ENCODE results near the gene ZNRF3.
"Not testable (repeated sequence)": the region's sequence is repeated elsewhere in the genome, so short reads cannot be mapped to it uniquely, and the experiment has no call there.

ZNRF3 gene

GRCh38 chr22:28884747-28885350 lies 1.5 kb downstream of the ZNRF3 start:
- no peak for DNase-seq (ENCODE audit: low read depth)

DNA sequence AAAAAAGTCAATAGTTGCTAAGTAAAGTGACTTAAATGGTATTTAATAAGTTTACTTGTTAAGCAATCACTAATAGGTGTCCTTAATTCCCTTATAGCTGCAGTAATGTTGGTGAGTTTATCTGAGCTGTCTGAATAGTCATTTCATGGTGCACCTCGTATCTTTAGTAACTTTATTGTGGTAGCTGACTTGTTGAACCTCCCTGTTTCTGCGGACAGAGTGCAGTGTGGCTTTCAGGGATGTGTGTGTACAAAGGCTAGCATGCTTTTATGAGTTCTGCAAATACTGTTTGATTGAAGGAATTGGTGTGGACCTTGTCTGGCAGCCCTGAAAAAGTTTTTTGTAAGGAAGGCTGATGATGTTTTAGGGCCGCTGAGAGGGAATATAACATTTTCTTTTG lies 2.6 kb downstream of the ZNRF3 start:
- DNase-seq (ENCODE audit: low read depth): no peak

DNA sequence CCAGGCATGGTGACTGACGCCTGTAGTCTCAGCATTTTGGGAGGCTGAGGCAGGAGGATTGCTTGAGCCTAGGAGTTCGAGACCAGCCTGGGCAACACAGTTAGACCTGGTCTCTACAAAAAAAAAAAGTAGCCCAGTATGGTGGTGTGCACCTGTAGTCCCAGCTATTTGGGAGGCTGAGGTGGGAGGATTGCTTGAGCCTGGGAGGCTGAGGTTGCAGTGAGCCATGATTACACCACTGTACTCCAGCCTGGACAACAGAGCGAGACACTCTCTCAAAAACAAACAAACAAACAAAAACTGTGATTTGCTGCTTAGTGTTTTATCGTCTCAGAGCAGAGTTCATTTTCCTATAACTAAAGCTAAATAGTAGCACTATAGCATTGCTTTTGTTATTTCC lies 3.3 kb downstream of the ZNRF3 start:
- DNase-seq (ENCODE audit: low read depth): not testable (repeated sequence)

GRCh38 chr22:28887725-28888459 lies 4.5 kb downstream of the ZNRF3 start:
- no peak for DNase-seq (ENCODE audit: low read depth)

DNA sequence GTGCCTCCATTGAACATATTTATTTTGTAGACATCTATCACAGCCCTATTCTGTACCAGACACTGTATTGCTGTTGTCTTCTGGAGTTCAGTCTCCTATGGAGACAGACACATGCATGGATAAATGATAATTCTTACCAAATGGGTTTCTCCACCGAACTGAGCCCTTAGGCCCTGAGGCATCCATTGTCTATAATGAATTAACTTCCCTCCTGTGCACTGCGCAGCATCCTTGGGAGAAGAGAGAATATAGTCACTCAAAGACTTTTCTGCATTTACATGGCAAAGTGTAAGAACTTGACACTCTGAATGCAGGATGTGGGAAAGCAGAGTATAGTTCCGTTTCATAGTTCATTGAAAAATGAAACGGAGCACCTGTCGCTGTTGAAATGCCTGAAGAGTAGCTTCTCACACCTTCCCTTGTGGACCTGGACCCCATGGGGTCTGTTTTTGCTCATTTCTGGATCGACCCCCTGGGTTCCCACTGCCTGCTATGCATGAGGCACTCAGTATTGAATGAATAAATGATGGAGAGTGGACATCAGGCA lies 6.2 kb downstream of the ZNRF3 start:
- DNase-seq (ENCODE audit: low read depth): no peak

- DNase-seq (ENCODE audit: low read depth): no peak
Observed at GRCh38 chr22:28891156-28891733, 7.9 kb downstream of the ZNRF3 start.

GRCh38 chr22:28892175-28892731 lies 8.9 kb downstream of the ZNRF3 start:
- DNase-seq (ENCODE audit: low read depth): no peak

DNA sequence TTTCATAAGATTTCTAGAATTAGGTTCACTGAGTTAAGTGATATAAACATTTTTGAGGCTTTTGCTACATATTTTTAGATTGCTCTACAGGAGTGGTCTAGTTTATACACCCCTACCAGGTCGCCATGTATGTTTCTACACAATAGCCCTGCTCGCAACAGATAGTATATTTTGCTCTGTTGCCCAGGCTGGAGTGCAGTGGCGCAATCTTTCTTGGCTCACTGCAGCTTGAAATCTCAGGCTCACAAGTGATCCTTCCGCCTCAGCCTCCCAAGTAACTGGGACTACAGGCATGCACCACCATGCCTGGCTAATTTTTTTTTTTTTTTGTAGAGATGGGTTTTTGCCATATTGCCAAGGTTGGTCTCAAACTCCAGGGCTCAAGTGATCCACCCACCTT lies 10.4 kb downstream of the ZNRF3 start:
- DNase-seq (ENCODE audit: low read depth): no peak

GRCh38 chr22:28894334-28894733 lies 11.0 kb downstream of the ZNRF3 start:
- no peak for DNase-seq (ENCODE audit: low read depth)

- DNase-seq (ENCODE audit: low read depth): no peak
Observed at GRCh38 chr22:28894807-28895206, 11.4 kb downstream of the ZNRF3 start.

- DNase-seq (ENCODE audit: low read depth): no peak
Observed at GRCh38 chr22:28896611-28897010, 13.2 kb downstream of the ZNRF3 start.

GRCh38 chr22:28898233-28898629 lies 14.9 kb downstream of the ZNRF3 start:
- DNase-seq (ENCODE audit: low read depth): no peak

DNA sequence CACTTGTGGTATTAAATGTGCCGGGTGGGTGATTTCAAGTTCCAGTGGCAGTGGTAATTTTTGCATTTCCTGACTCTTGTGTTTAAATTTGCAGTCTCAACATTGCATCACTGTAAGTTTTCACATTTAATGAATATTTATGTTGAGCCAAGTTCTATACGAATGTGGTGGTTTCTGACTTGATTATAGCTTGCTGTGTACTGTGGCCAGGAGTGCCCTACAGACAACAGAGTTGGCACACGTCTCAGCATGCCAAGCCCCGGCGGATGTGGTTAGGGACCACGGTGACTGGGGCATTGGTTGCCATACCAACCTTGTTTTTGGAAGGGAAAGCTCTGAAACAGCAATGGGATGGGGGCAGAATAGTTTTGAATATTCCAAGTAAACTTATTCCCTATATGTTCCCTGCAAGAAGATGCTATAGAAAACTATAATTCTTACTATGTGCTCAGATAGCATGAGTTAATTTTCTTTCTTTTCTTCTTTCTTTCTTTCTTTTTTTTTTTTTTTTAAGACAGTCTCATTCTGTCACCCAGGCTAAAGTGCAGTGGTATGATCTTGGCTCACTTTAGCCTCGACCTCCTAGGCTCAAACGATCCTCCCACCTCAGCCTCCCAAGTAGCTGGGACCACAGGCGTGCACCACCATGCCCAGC lies 16.0 kb downstream of the ZNRF3 start:
- DNase-seq (ENCODE audit: low read depth): no peak

GRCh38 chr22:28900379-28900925 lies 17.1 kb downstream of the ZNRF3 start:
- DNase-seq (ENCODE audit: low read depth): no peak

- no peak for DNase-seq (ENCODE audit: low read depth)
Observed at GRCh38 chr22:28902490-28902889, 19.1 kb downstream of the ZNRF3 start.

GRCh38 chr22:28903080-28903479 lies 19.7 kb downstream of the ZNRF3 start:
- DNase-seq (ENCODE audit: low read depth): no peak

DNA sequence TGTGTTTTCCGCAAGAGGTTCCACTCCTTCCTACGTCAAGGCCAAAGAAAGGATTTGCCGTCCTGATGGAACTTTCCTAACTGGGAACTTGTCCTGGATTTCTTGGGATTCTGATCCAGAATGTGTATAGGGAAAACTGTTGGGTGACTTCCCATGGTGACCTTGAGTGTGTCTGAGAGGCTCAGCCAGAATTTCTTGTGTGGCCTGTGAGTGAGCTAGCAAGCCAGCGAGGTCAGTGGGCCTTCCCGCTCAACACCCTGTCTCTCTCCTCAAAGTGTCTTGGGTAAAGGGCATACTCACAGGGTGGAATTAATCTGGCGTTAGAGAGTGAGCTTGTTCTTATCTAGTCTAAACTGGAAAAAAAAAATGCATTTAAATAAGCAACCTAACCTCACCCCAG lies 20.4 kb downstream of the ZNRF3 start:
- DNase-seq (ENCODE audit: low read depth): no peak

DNA sequence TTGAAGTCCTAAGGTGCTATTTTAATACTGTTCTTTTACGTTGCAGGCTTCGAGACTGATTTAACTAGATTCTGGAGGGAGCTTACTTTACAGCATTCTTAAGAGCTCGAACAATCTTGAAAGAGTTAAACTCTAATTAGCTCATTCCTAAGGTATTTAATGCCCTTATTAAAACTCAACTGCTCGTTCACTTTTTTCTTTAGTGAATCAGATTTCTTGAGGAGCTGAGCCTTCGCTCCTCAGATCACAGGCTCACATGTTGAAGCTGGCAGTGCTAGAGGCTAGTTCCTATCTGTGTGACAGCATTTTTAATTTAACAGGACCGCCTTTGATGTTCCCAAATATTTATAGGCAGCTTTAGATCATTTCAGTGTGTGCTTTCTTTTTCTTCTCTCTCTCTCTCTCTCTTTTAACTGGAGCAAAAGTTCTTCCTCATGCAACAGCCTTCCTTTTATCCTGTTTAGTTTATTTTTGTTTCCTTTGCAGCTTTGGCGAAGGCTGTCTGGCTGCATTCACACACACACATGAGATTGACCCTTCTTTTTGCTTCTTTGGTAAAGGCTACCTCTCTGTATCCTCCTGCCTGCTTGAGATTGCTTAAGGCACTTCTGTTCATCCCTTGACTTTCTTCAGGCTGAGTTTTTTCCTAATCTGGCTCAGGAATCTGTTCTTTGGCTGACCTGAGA lies 21.0 kb downstream of the ZNRF3 start:
- no peak for DNase-seq (ENCODE audit: low read depth)

- no peak for DNase-seq (ENCODE audit: low read depth)
Observed at GRCh38 chr22:28905256-28905832, 22.0 kb downstream of the ZNRF3 start.

DNA sequence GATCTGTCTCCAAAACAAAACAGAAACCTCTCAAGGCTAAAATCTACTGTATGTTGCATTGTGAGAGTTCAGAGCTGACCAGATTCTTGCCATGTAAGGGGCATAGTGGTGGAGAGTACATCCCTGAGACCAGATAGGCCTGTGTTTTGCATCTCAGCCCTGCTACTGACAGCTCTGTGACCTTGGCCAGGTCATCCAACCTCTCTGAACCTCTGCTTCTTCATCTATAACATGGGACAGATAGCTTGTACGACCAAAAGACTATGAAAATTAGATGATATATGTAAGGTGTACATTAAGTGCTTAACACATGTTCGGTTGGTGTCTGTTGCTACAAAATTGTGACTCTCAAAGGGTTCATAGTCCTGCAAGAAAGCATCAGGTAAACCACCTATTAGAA lies 22.9 kb downstream of the ZNRF3 start:
- no peak for DNase-seq (ENCODE audit: low read depth)

GRCh38 chr22:28907311-28908008 lies 24.1 kb downstream of the ZNRF3 start:
- DNase-seq (ENCODE audit: low read depth): no peak

Measured in stimulated activated CD8-positive, alpha-beta memory T cell treated with anti-CD3 and anti-CD28 coated beads, Interleukin-12 subunit alpha, Interleukin-12 subunit beta, amount 100 ng/mL, for 4 hours (primary cell).